C1 segment of cervical spinal cord (tissue), 14 donors: ENCODE measurements around the gene ASCL5.
A peak's percentile ranks its signal among the peaks of the same experiment; 100 is the strongest.

Experiments used
- DNase-seq, 14 donors: peaks; one replicate each; lab custom pipeline; 2025; lab: John Stamatoyannopoulos, UW

Gene ASCL5

GRCh38 chr1:201136355-201137023, 9.5 kb upstream of the ASCL5 start:
- no peak for DNase-seq

- no peak for DNase-seq
These were observed 7.4 kb upstream of the ASCL5 start for GRCh38 chr1:201134405-201134804.

GRCh38 chr1:201131398-201131797, 4.4 kb upstream of the ASCL5 start:
- DNase-seq, result no peak

GRCh38 chr1:201128962-201129361, 2.0 kb upstream of the ASCL5 start:
- no peak for DNase-seq

- DNase-seq, result no peak
These were observed 1.5 kb upstream of the ASCL5 start for GRCh38 chr1:201128476-201128875.

GRCh38 chr1:201127755-201128455, 921 bp upstream of the ASCL5 start:
- DNase-seq, result no peak

GRCh38 chr1:201126463-201126831, 537 bp downstream of the ASCL5 start:
- DNase-seq, result no peak

GRCh38 chr1:201125800-201126199, 1.2 kb downstream of the ASCL5 start:
- DNase-seq, result no peak

- no peak for DNase-seq
These were observed 2.0 kb downstream of the ASCL5 start for GRCh38 chr1:201125019-201125418.

GRCh38 chr1:201123866-201124265, 3.1 kb downstream of the ASCL5 start:
- DNase-seq, result no peak

GRCh38 chr1:201122321-201122957, 4.5 kb downstream of the ASCL5 start:
- DNase-seq, result no peak

GRCh38 chr1:201119206-201120197, 7.5 kb downstream of the ASCL5 start:
- no peak for DNase-seq

- DNase-seq, result no peak
These were observed 10.9 kb downstream of the ASCL5 start for GRCh38 chr1:201116091-201116490.

GRCh38 chr1:201115390-201115937, 11.5 kb downstream of the ASCL5 start:
- no peak for DNase-seq

GRCh38 chr1:201114245-201115131, 12.5 kb downstream of the ASCL5 start:
- DNase-seq, result peak in 13 of 14 donors; percentile 44 to 83 (median 72)

GRCh38 chr1:201113451-201114244, 13.3 kb downstream of the ASCL5 start:
- no peak for DNase-seq

GRCh38 chr1:201112926-201113325, 14.1 kb downstream of the ASCL5 start:
- no peak for DNase-seq

- DNase-seq, result no peak
These were observed 14.7 kb downstream of the ASCL5 start, which contains the start of gene CACNA1S for GRCh38 chr1:201112173-201112731. TSS of gene CACNA1S (minus strand) at chr1:201112426. CDS start at chr1:201112339, 87 bp downstream.

GRCh38 chr1:201111672-201112071, 15.3 kb downstream of the ASCL5 start:
- DNase-seq, result no peak
